HepG2 (cell line): Measurements from ENCODE around the gene PPP2R2C. TPM values are rescaled to one million over a fixed set of nuclear protein-coding genes. Genes with fewer than 3 reads are reported as not detected.

Experiments used
- ATAC-seq: fragments of 200-7000 bp; cut with Tn5 transposase; 3 replicates; pipeline ENCODE4 v1.9.1; 2020; ENCODE audit warnings: mild to moderate bottlenecking, moderate library complexity
- BruUV-seq: library from RNA; stranded (reverse); fragments of 400-500 nt; replicated peaks from 2 replicates; lab custom pipeline; 2021; lab: Mats Ljungman, UMichigan
- CTCF ChIA-PET: fragments of 300-600 bp; formaldehyde crosslinking; extraction: SDS; loops from one replicate; lab custom pipeline; 2021; ENCODE audit warnings: low total read pairs, inconsistent platforms, low intra/inter-chr PET ratio; lab: Yijun Ruan, JAX
- POLR2A ChIA-PET: fragments of 350-600 bp; sonication (Branson Sonifier 250); formaldehyde crosslinking; loops from one replicate; lab custom pipeline; 2020; ENCODE audit warnings: antibody characterized with exemption, inconsistent platforms; lab: Yijun Ruan, JAX
- DNase-seq: peaks from one replicate; pipeline ENCODE4 v3.0.0-alpha.2; 2015; ENCODE audit warnings: low spot score
- FAIRE-seq: peaks from 3 replicates; lab custom pipeline; 2011; peaks lifted over from hg19 to GRCh38; lab: Jason Lieb, UNC
- H2AFZ ChIP-seq: one replicate; pipeline ENCODE4 v1.6.1; 2011; ENCODE audit warnings: low read length, inconsistent platforms
- H3K27ac ChIP-seq: fragments of 300-600 bp; 3 replicates; pipeline ENCODE4 v1.8.0; 2011; ENCODE audit warnings: mixed run types, mild to moderate bottlenecking, mixed read lengths, low read length, inconsistent platforms; ENCODE audit not compliant: insufficient read depth; ENCODE audit errors: extremely low read length
- H3K27me3 ChIP-seq, 2 experiments: fragments of 200-600 bp in 1 of 2; 2 replicates in 1 of 2; 3 replicates in 1 of 2; pipeline versions ENCODE4 v1.6.0 to v1.8.0; 2011; ENCODE audit warnings: low read length in 2 of 2, mild to moderate bottlenecking in 2 of 2, moderate library complexity in 2 of 2, inconsistent platforms in 1 of 2; ENCODE audit not compliant: insufficient read depth in 2 of 2, control insufficient read depth in 1 of 2
- H3K36me3 ChIP-seq, 2 experiments: fragments of 200-600 bp in 1 of 2; replicated peaks in 1 of 2; 2 replicates in 1 of 2; 3 replicates in 1 of 2; pipeline versions ENCODE4 v1.5.1 to v1.8.0; 2011; ENCODE audit warnings: low read length in 2 of 2, inconsistent platforms in 1 of 2; ENCODE audit not compliant: insufficient read depth in 2 of 2, control insufficient read depth in 1 of 2
- H3K4me1 ChIP-seq: 2 replicates; pipeline ENCODE4 v1.5.1; 2012; ENCODE audit warnings: low read length, inconsistent platforms; ENCODE audit not compliant: insufficient read depth
- H3K4me2 ChIP-seq: 2 replicates; pipeline ENCODE4 v1.6.0; 2011; ENCODE audit warnings: low read depth, low read length, inconsistent platforms
- H3K4me3 ChIP-seq, 3 experiments: fragments of 200-600 bp in 1 of 3; sonication (generic), shearing (Covaris generic) in 1 of 3; replicated peaks in 1 of 3; 2 replicates each; pipeline ENCODE4 v1.5.1; 2011 to 2016; ENCODE audit warnings: low read length in 3 of 3, inconsistent platforms in 2 of 3, low read depth in 2 of 3, mild to moderate bottlenecking in 2 of 3, control low read depth in 1 of 3, mixed read lengths in 1 of 3; ENCODE audit not compliant: insufficient read depth in 1 of 3
- H3K79me2 ChIP-seq: one replicate; pipeline ENCODE4 v1.6.1; 2011; ENCODE audit warnings: low read length, inconsistent platforms; ENCODE audit not compliant: insufficient read depth
- H3K9ac ChIP-seq: 2 replicates; pipeline ENCODE4 v1.6.0; 2011; ENCODE audit warnings: mild to moderate bottlenecking, low read depth, low read length, inconsistent platforms; ENCODE audit not compliant: insufficient read depth
- H3K9me3 ChIP-seq: 2 replicates; pipeline ENCODE4 v1.5.1; 2012; ENCODE audit warnings: mild to moderate bottlenecking, low read length
- H4K20me1 ChIP-seq: 2 replicates; pipeline ENCODE4 v1.6.0; 2011; ENCODE audit warnings: inconsistent platforms, mild to moderate bottlenecking, low read length, moderate library complexity; ENCODE audit not compliant: insufficient read depth
- MZF1 ChIP-seq: sonication (generic); formaldehyde crosslinking; IDR thresholded peaks from 2 replicates; pipeline ENCODE4 v1.8.1; 2023; ENCODE audit warnings: mild to moderate bottlenecking, missing genetic modification reagents, borderline replicate concordance
- SMARCE1 ChIP-seq: fragments of 450-650 bp; IDR thresholded peaks from 2 replicates; pipeline ENCODE4 v1.6.1; 2017; ENCODE audit warnings: borderline replicate concordance
- STAG1 ChIP-seq: sonication (generic); formaldehyde crosslinking; IDR thresholded peaks from 2 replicates; pipeline ENCODE4 v1.4.0; 2020; ENCODE audit warnings: missing genetic modification reagents
- ZNF780A ChIP-seq: sonication (generic); formaldehyde crosslinking; IDR thresholded peaks from 2 replicates; pipeline ENCODE4 v1.8.0; 2022; ENCODE audit warnings: mild to moderate bottlenecking, missing genetic modification reagents, moderate library complexity
- WGBS: methylation state at CpG from one replicate; pipeline ENCODE4 v1.1.6; 2017; ENCODE audit warnings: low lambda C conversion rate; 5-methylcytosine and 5-hydroxymethylcytosine counted together
- in situ Hi-C: cut with HindIII; loops from 2 replicates; pipeline ENCODE4 v1.10.0; 2017; ENCODE audit warnings: low pct_unique_long_range_greater_than_20kb; ENCODE audit not compliant: extremely low pct_ligation_motif_present
- intact Hi-C: fragments of 100-400 bp; cut with micrococcal nuclease; formaldehyde crosslinking; loops from one replicate; pipeline ENCODE4 v1.10.0; 2022; ENCODE audit not compliant: unreplicated experiment
- polyA plus RNA-seq, 8 experiments: library from polyadenylated mRNA; depleted of rRNA in 3 of 8; stranded (reverse) in 7 of 8; unstranded in 1 of 8; fragments of >200 nt; fragmentation: Illumina TruSeq in 4 of 8; extraction: Trizol in 4 of 8; gene quantifications; 2 replicates each; pipeline versions ENCODE4 v1.2.1 to v1.2.3, GENCODE V29; 2011 to 2016; ENCODE audit warnings: low read depth in 4 of 8, missing spikeins in 1 of 8, mixed read lengths in 1 of 8; ENCODE audit not compliant: insufficient read depth in 1 of 8
- total RNA-seq, 5 experiments: library from RNA; depleted of rRNA; stranded (reverse); fragments of >200 nt; fragmentation: Illumina TruSeq; extraction: Trizol; gene quantifications; 2 replicates each; pipeline ENCODE4 v1.2.3, GENCODE V29; 2016; ENCODE audit warnings: low read depth in 1 of 5
- TF ChIP-seq, protein P1 (sequence below): sonication (generic); formaldehyde crosslinking; IDR thresholded peaks from 2 replicates; pipeline ENCODE4 v1.4.0; 2020; ENCODE audit warnings: missing genetic modification reagents, borderline replicate concordance
- TF ChIP-seq, protein P2 (sequence below): sonication (generic); formaldehyde crosslinking; IDR thresholded peaks from 2 replicates; pipeline ENCODE4 v1.5.0; 2020; ENCODE audit warnings: mild to moderate bottlenecking, missing genetic modification reagents, moderate library complexity

Gene PPP2R2C
- total and polyA plus RNA-seq, 2 of the 13 experiments (the other 11 are each of a cell fraction or from before 2014, with no cell fraction given): 0.60 to 8.6 TPM

GRCh38 chr4:6430927-6431326, 41.5 kb downstream of the PPP2R2C start (continued):
- TF ChIP-seq, protein P1, sequence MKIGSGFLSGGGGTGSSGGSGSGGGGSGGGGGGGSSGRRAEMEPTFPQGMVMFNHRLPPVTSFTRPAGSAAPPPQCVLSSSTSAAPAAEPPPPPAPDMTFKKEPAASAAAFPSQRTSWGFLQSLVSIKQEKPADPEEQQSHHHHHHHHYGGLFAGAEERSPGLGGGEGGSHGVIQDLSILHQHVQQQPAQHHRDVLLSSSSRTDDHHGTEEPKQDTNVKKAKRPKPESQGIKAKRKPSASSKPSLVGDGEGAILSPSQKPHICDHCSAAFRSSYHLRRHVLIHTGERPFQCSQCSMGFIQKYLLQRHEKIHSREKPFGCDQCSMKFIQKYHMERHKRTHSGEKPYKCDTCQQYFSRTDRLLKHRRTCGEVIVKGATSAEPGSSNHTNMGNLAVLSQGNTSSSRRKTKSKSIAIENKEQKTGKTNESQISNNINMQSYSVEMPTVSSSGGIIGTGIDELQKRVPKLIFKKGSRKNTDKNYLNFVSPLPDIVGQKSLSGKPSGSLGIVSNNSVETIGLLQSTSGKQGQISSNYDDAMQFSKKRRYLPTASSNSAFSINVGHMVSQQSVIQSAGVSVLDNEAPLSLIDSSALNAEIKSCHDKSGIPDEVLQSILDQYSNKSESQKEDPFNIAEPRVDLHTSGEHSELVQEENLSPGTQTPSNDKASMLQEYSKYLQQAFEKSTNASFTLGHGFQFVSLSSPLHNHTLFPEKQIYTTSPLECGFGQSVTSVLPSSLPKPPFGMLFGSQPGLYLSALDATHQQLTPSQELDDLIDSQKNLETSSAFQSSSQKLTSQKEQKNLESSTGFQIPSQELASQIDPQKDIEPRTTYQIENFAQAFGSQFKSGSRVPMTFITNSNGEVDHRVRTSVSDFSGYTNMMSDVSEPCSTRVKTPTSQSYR (CRISPR knock-in tag): no peak
- no peak for TF ChIP-seq ZNF780A (CRISPR knock-in tag)
- TF ChIP-seq MZF1 (CRISPR knock-in tag): no peak

GRCh38 chr4:6427439-6428090, 44.8 kb downstream of the PPP2R2C start:
- Histone ChIP-seq H3K27me3 (peaks cover 10 to 71% of the 10 kb centered on the region in 2 experiments; a peak in 3 of 5 replicates), H4K20me1 (no peaks in the 10 kb centered on the region), H3K9ac (no peak overlapping the region), H2AFZ (no peak overlapping the region), H3K36me3 (no peaks in the 10 kb centered on the region), H3K4me2 (no peak overlapping the region), H3K27ac (no peak overlapping the region), H3K79me2 (no peaks in the 10 kb centered on the region), H3K4me1 (no peaks in the 10 kb centered on the region), H3K9me3 (no peaks in the 10 kb centered on the region), H3K4me3 (no peak overlapping the region)
- CTCF ChIA-PET: no interaction called here
- WGBS: 0% methylated on average over 5 of the region's 5 CpGs
- TF ChIP-seq STAG1 (peak; percentile 24; the same call in 1 of the 2 replicates), SMARCE1 (no peak)
- TF ChIP-seq, protein P2, sequence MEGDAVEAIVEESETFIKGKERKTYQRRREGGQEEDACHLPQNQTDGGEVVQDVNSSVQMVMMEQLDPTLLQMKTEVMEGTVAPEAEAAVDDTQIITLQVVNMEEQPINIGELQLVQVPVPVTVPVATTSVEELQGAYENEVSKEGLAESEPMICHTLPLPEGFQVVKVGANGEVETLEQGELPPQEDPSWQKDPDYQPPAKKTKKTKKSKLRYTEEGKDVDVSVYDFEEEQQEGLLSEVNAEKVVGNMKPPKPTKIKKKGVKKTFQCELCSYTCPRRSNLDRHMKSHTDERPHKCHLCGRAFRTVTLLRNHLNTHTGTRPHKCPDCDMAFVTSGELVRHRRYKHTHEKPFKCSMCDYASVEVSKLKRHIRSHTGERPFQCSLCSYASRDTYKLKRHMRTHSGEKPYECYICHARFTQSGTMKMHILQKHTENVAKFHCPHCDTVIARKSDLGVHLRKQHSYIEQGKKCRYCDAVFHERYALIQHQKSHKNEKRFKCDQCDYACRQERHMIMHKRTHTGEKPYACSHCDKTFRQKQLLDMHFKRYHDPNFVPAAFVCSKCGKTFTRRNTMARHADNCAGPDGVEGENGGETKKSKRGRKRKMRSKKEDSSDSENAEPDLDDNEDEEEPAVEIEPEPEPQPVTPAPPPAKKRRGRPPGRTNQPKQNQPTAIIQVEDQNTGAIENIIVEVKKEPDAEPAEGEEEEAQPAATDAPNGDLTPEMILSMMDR (CRISPR knock-in tag): 0 out of 2 replicates have a peak, but pooled peaks have one; percentile 12
- in situ Hi-C loops (no loop called here), intact Hi-C loops (no loop called here)
- FAIRE-seq (no peak), DNase-seq (no peak), ATAC-seq (peak; percentile 65)
- POLR2A ChIA-PET: no interaction called here
- BruUV-seq: no TSS peak
